GM23338 (cell line): ENCODE measurements around the gene PXDN.

Experiments used
- CREB1 ChIP-seq: fragments of 250-450 bp; sonication (Bioruptor Pico); IDR thresholded peaks from 2 replicates; pipeline ENCODE4 v1.5.0; 2020; ENCODE audit warnings: low read depth, mild to moderate bottlenecking, moderate library complexity
- EZH2 ChIP-seq: fragments of 200-600 bp; sonication (generic); IDR thresholded peaks from one replicate; pipeline ENCODE4 v1.8.0; 2017; ENCODE audit warnings: antibody characterized with exemption, mild to moderate bottlenecking, low read depth; ENCODE audit not compliant: unreplicated experiment
- POLR2AphosphoS5 ChIP-seq: IDR thresholded peaks from 2 replicates; pipeline ENCODE4 v1.6.1; 2016; ENCODE audit warnings: antibody characterized with exemption, low read depth
- STAT1 ChIP-seq: IDR thresholded peaks from one replicate; pipeline ENCODE4 v1.6.1; 2016; ENCODE audit warnings: antibody characterized with exemption; ENCODE audit not compliant: unreplicated experiment
- ZNF331 ChIP-seq: fragments of 250-450 bp; sonication (Bioruptor Pico); IDR thresholded peaks from 2 replicates; pipeline ENCODE4 v1.5.0; 2020; ENCODE audit warnings: low read depth, mild to moderate bottlenecking, moderate library complexity
- TF ChIP-seq, protein P1 (sequence below), 2 experiments: fragments of 200-600 bp in 1 of 2; sonication (generic) in 1 of 2; conservative IDR thresholded peaks; 2 replicates each; pipeline versions ENCODE4 v1.5.1 to v1.6.1; 2016 to 2017; ENCODE audit warnings: antibody characterized with exemption in 2 of 2, low read depth in 2 of 2, mild to moderate bottlenecking in 2 of 2, moderate library complexity in 1 of 2
- TF ChIP-seq, protein P2 (sequence below): IDR thresholded peaks from 2 replicates; pipeline ENCODE4 v1.6.1; 2016; ENCODE audit warnings: antibody characterized with exemption
- TF ChIP-seq, protein P3 (sequence below): IDR thresholded peaks from one replicate; pipeline ENCODE4 v1.6.1; 2018; ENCODE audit warnings: antibody characterized with exemption; ENCODE audit not compliant: unreplicated experiment

DNA sequence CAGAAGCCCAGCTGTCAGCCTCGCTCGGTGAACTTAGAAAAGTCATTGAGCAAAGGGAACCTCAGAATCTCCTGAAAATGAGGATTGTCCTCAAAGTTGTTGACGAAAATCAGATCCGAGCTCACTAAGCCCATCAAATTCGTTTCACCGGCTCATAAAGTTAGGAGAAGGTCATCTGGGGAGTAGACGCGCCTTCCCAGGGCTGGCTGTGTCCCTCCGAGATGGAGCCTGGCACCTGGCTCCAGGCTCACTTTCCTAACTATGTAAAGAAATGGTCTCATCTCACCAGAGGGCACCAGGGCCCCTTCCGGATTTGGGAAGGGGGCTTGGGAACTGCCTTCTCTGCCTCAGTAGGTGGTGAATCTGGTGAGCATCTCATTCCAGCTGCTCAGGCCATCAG lies 145.5 kb downstream of the PXDN start:
- TF ChIP-seq, protein P1, sequence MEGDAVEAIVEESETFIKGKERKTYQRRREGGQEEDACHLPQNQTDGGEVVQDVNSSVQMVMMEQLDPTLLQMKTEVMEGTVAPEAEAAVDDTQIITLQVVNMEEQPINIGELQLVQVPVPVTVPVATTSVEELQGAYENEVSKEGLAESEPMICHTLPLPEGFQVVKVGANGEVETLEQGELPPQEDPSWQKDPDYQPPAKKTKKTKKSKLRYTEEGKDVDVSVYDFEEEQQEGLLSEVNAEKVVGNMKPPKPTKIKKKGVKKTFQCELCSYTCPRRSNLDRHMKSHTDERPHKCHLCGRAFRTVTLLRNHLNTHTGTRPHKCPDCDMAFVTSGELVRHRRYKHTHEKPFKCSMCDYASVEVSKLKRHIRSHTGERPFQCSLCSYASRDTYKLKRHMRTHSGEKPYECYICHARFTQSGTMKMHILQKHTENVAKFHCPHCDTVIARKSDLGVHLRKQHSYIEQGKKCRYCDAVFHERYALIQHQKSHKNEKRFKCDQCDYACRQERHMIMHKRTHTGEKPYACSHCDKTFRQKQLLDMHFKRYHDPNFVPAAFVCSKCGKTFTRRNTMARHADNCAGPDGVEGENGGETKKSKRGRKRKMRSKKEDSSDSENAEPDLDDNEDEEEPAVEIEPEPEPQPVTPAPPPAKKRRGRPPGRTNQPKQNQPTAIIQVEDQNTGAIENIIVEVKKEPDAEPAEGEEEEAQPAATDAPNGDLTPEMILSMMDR (conservative IDR thresholded peaks at IDR 0.05; ENCODE audit: low read depth in 2 of 2): no peak
- TF ChIP-seq CREB1 (CRISPR knock-in tag) (no peak), POLR2AphosphoS5 (no peak), EZH2 (no peak), STAT1 (no peak), ZNF331 (no peak)
- TF ChIP-seq, protein P2, sequence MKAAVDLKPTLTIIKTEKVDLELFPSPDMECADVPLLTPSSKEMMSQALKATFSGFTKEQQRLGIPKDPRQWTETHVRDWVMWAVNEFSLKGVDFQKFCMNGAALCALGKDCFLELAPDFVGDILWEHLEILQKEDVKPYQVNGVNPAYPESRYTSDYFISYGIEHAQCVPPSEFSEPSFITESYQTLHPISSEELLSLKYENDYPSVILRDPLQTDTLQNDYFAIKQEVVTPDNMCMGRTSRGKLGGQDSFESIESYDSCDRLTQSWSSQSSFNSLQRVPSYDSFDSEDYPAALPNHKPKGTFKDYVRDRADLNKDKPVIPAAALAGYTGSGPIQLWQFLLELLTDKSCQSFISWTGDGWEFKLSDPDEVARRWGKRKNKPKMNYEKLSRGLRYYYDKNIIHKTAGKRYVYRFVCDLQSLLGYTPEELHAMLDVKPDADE: no peak
- TF ChIP-seq, protein P3, sequence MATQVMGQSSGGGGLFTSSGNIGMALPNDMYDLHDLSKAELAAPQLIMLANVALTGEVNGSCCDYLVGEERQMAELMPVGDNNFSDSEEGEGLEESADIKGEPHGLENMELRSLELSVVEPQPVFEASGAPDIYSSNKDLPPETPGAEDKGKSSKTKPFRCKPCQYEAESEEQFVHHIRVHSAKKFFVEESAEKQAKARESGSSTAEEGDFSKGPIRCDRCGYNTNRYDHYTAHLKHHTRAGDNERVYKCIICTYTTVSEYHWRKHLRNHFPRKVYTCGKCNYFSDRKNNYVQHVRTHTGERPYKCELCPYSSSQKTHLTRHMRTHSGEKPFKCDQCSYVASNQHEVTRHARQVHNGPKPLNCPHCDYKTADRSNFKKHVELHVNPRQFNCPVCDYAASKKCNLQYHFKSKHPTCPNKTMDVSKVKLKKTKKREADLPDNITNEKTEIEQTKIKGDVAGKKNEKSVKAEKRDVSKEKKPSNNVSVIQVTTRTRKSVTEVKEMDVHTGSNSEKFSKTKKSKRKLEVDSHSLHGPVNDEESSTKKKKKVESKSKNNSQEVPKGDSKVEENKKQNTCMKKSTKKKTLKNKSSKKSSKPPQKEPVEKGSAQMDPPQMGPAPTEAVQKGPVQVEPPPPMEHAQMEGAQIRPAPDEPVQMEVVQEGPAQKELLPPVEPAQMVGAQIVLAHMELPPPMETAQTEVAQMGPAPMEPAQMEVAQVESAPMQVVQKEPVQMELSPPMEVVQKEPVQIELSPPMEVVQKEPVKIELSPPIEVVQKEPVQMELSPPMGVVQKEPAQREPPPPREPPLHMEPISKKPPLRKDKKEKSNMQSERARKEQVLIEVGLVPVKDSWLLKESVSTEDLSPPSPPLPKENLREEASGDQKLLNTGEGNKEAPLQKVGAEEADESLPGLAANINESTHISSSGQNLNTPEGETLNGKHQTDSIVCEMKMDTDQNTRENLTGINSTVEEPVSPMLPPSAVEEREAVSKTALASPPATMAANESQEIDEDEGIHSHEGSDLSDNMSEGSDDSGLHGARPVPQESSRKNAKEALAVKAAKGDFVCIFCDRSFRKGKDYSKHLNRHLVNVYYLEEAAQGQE: no peak
